Measurements from ENCODE around the gene KRT2.

DNA sequence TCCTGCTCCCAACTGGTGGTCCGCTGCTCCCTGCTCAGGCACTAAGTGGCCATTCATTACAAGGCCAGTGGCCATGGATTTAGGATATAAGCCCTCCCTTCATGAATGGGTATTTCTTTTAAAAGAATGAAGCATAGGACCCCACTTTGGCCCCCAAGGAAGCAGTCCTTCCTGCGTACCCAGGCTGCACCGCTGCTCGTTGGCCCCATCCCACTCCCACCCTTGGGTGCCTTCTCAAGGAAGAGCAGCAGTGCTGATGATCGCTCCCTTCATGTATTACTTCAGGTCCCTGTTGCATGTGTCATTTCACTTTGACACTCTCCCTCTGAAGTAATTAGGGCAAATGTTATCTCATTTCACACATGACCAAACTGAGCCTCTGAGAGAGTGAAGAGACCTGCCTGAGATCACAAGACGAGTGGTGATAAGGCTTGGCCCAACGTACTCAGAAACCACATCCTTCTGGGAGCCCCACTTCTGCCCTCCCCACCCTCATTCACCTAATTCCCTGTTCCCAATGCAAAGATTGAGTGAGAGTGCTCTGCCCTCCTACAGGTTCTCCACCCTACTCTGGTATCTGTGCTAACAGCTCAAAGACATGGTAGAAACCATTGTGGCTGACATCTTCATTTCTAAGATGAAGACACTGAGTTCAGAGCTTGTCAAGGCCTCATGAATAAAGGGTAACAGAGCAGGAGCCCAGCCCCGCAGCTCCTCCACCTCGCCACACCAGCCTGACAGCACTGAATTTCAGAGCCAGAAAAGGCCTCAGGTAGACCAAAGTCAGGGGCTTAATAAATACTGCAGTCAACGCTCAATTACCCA lies 10.3 kb upstream of the KRT2 start:
- TF ChIP-seq, protein P1, sequence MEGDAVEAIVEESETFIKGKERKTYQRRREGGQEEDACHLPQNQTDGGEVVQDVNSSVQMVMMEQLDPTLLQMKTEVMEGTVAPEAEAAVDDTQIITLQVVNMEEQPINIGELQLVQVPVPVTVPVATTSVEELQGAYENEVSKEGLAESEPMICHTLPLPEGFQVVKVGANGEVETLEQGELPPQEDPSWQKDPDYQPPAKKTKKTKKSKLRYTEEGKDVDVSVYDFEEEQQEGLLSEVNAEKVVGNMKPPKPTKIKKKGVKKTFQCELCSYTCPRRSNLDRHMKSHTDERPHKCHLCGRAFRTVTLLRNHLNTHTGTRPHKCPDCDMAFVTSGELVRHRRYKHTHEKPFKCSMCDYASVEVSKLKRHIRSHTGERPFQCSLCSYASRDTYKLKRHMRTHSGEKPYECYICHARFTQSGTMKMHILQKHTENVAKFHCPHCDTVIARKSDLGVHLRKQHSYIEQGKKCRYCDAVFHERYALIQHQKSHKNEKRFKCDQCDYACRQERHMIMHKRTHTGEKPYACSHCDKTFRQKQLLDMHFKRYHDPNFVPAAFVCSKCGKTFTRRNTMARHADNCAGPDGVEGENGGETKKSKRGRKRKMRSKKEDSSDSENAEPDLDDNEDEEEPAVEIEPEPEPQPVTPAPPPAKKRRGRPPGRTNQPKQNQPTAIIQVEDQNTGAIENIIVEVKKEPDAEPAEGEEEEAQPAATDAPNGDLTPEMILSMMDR (conservative IDR thresholded peaks at IDR 0.05; ENCODE audit: low read length), result no peak
- no peak for TF ChIP-seq EZH2phosphoT487 (IDR thresholded peaks at IDR 0.05; ENCODE audit: borderline replicate concordance, low read depth, low read length)

Data from OCI-LY7 (cell line).